ENCODE measurements around the gene SLC34A1. TPM values are rescaled to one million over a fixed set of nuclear protein-coding genes. Genes with fewer than 3 reads are reported as not detected.
A peak's percentile ranks its signal among the peaks of the same experiment; 100 is the strongest.

SLC34A1 gene
- total and polyA plus RNA-seq, 2 of the 13 experiments (the other 11 are each of a cell fraction or from before 2014, with no cell fraction given), result 0.03 to 0.20 TPM

DNA sequence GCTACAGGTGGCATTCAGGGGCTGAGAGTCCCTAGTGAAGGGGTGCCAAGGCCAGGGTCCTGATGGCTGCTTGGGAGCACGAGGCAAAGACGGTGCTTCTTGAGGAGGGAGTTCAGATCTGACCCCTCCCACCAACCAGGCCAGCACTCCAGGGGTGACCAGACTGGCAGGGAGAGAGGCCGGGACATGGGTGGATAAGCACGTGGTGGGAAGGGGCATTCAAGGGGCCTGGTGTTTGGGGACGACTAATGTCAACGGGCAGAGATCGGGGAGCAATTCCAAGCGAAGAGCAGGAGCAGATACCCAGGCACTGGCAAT is 22.0 kb upstream of the SLC34A1 start:
- Histone ChIP-seq H4K20me1 (ENCODE audit: insufficient read depth, low read length) (no peaks in the 10 kb centered on the region), H3K79me2 (ENCODE audit: insufficient read depth, low read length) (no peaks in the 10 kb centered on the region), H3K9ac (ENCODE audit: insufficient read depth, low read depth, low read length) (peak overlapping the region; percentile 56), H3K4me3 (replicated peaks in 1 of 3; ENCODE audit: insufficient read depth in 1 of 3, low read depth in 2 of 3, low read length in 3 of 3) (peak overlapping the region in 2 of 3 experiments; percentile 57 to 81; a peak in 3 of 6 replicates), H3K4me2 (ENCODE audit: low read depth, low read length) (peak overlapping the region; percentile 87), H2AFZ (ENCODE audit: low read length) (no peak overlapping the region), H3K9me3 (ENCODE audit: low read length) (no peaks in the 10 kb centered on the region), H3K4me1 (ENCODE audit: insufficient read depth, low read length) (peaks cover 96% of the 10 kb centered on the region), H3K36me3 (replicated peaks in 1 of 2; ENCODE audit: control insufficient read depth in 1 of 2, insufficient read depth in 2 of 2, low read length in 2 of 2) (no peaks in the 10 kb centered on the region), H3K27me3 (ENCODE audit: control insufficient read depth in 1 of 2, insufficient read depth in 2 of 2, low read length in 2 of 2) (peaks cover 0 to 23% of the 10 kb centered on the region in 2 experiments; a peak in 4 of 5 replicates), H3K27ac (ENCODE audit: extremely low read length, insufficient read depth, low read length) (no peak overlapping the region)
- BruUV-seq (replicated peaks), result no TSS peak
- FAIRE-seq, result no peak
- intact Hi-C loops (cut with micrococcal nuclease; ENCODE audit: unreplicated experiment) (no loop called here), in situ Hi-C loops (cut with HindIII; ENCODE audit: extremely low pct_ligation_motif_present, low pct_unique_long_range_greater_than_20kb) (loop anchor here (5.0 to 25.0 kb wide), 2 partner anchors 50 to 825 kb away; partner anchors contain the start of genes CDHR2, MXD3 and RNF44)
- CTCF ChIA-PET (ENCODE audit: low intra/inter-chr PET ratio, low total read pairs), result no interaction called here
- WGBS (ENCODE audit: low lambda C conversion rate), result 19% methylated on average over 8 of the region's 8 CpGs
- ATAC-seq, result no peak
- POLR2A ChIA-PET, result interaction anchor here (2.0 to 2.8 kb wide), 3 partner anchors 8 to 16 kb away, joined by 10 to 19 read pairs (median 16); partner anchors contain the start of gene LMAN2
- DNase-seq (ENCODE audit: low spot score), result no peak
- TF ChIP-seq ZZZ3 (CRISPR knock-in tag; IDR thresholded peaks at IDR 0.05; ENCODE audit: borderline replicate concordance), result no peak
- TF ChIP-seq, protein P1, sequence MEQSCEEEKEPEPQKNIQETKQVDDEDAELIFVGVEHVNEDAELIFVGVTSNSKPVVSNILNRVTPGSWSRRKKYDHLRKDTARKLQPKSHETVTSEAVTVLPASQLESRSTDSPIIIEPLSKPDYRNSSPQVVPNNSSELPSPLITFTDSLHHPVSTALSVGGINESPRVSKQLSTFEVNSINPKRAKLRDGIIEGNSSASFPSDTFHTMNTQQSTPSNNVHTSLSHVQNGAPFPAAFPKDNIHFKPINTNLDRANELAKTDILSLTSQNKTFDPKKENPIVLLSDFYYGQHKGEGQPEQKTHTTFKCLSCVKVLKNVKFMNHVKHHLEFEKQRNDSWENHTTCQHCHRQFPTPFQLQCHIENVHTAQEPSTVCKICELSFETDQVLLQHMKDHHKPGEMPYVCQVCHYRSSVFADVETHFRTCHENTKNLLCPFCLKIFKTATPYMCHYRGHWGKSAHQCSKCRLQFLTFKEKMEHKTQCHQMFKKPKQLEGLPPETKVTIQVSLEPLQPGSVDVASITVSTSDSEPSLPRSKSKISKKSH (CRISPR knock-in tag; IDR thresholded peaks at IDR 0.05; ENCODE audit: borderline replicate concordance), result 0 out of 2 replicates have a peak, but pooled peaks have one; percentile 60
- TF ChIP-seq MED8 (CRISPR knock-in tag; IDR thresholded peaks at IDR 0.05; ENCODE audit: insufficient replicate concordance), result peak; percentile 31
- TF ChIP-seq, protein P2, sequence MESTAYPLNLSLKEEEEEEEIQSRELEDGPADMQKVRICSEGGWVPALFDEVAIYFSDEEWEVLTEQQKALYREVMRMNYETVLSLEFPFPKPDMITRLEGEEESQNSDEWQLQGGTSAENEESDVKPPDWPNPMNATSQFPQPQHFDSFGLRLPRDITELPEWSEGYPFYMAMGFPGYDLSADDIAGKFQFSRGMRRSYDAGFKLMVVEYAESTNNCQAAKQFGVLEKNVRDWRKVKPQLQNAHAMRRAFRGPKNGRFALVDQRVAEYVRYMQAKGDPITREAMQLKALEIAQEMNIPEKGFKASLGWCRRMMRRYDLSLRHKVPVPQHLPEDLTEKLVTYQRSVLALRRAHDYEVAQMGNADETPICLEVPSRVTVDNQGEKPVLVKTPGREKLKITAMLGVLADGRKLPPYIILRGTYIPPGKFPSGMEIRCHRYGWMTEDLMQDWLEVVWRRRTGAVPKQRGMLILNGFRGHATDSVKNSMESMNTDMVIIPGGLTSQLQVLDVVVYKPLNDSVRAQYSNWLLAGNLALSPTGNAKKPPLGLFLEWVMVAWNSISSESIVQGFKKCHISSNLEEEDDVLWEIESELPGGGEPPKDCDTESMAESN (CRISPR knock-in tag; conservative IDR thresholded peaks at IDR 0.05), result no peak
- TF ChIP-seq HNRNPL (IDR thresholded peaks at IDR 0.05; ENCODE audit: low read depth, low read length), result 0 out of 2 replicates have a peak, but pooled peaks have one; percentile 3
- no peak for TF ChIP-seq SOX6 (IDR thresholded peaks at IDR 0.05)
- TF ChIP-seq SOX6 (CRISPR knock-in tag; IDR thresholded peaks at IDR 0.05), result 0 out of 2 replicates have a peak, but pooled peaks have one; percentile 8
- no peak for TF ChIP-seq GABPA (IDR thresholded peaks at IDR 0.05; ENCODE audit: low read depth, low read length)
- TF ChIP-seq GABPA (CRISPR knock-in tag; IDR thresholded peaks at IDR 0.05; ENCODE audit: low read depth), result no peak
- TF ChIP-seq SAP130 (CRISPR knock-in tag; IDR thresholded peaks at IDR 0.05; ENCODE audit: low read depth), result 0 out of 2 replicates have a peak, but pooled peaks have one; percentile 4
